Right atrium auricular region (tissue), 2 donors: ENCODE data around the gene ABHD16A. TPM values are rescaled to one million over a fixed set of nuclear protein-coding genes. Genes with fewer than 3 reads are reported as not detected.

Experiments used
- DNase-seq: peaks from one replicate; pipeline ENCODE4 v3.0.0-alpha.2; 2019; ENCODE audit warnings: low spot score
- H3K27ac ChIP-seq, 2 donors: fragments of 200-600 bp; sonication (generic); 1 replicate in 1 of 2; 2 replicates in 1 of 2; pipeline ENCODE4 v1.5.1; 2016 to 2019
- H3K27me3 ChIP-seq, 2 donors: fragments of 200-600 bp; sonication (generic); one replicate each; pipeline versions ENCODE4 v1.5.1 to v1.6.0; 2017 to 2019
- H3K36me3 ChIP-seq: fragments of 200-600 bp; sonication (generic); one replicate; pipeline ENCODE4 v1.5.1; 2016
- H3K4me1 ChIP-seq, 2 donors: fragments of 200-600 bp; sonication (generic); one replicate each; pipeline versions ENCODE4 v1.5.1 to v1.6.0; 2017 to 2019
- H3K4me3 ChIP-seq, 2 donors: fragments of 200-600 bp; sonication (generic); 1 replicate in 1 of 2; 2 replicates in 1 of 2; pipeline ENCODE4 v1.5.1; 2017 to 2019; ENCODE audit warnings: mild to moderate bottlenecking in 1 of 2, moderate library complexity in 1 of 2
- H3K9me3 ChIP-seq, 2 donors: fragments of 200-600 bp; sonication (generic); one replicate each; pipeline ENCODE4 v1.5.1; 2019
- total RNA-seq, 2 donors: library from RNA; depleted of rRNA; stranded (reverse); fragments of >200 nt; gene quantifications; one replicate each; pipeline ENCODE4 v1.1.0, GENCODE V29; 2016
- TF ChIP-seq, protein P1 (sequence below), 2 donors: fragments of 200-600 bp; sonication (generic); IDR thresholded peaks; one replicate each; pipeline ENCODE4 v1.5.1; 2019; ENCODE audit warnings: antibody characterized with exemption in 2 of 2

The ABHD16A gene
- total RNA-seq, 2 donors from 2014 or later: 22.7 to 29.4 TPM

DNA sequence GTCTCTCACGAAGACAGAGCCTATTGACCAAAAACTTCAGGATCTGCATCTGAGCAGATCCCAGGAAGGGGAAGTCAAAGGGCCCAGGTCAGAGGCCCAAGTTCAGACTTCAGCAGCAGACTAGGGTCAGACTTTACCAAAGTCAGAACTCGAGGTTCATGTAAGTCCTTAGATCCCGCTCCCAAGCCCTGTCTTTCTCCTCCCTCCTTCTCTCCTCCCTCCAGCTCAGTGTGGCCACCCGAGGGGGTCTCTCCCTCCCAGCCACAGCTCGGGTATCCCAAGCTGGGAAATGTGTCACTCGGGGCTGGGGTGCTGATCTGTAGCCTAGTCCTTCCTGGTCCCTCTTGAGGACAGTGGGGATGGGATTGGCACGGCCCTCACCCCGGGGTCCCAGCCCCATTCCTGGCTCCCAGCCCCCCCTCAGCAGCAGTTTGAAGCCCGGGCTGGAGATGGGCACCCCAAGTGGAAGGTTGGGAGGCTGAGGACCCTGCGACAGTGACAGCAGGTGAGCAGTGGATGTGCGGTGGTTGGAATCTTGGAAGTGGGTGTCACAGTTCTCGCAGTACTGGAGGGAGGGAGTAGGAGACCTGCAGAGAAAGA is 40.9 kb downstream of the ABHD16A start:
- Histone ChIP-seq H3K4me3 (no peak overlapping the region), H3K27ac (no peak overlapping the region), H3K9me3 (no peaks in the 10 kb centered on the region), H3K27me3 (no peaks in the 10 kb centered on the region), H3K4me1 (peaks cover 0 to 65% of the 10 kb centered on the region in 2 donors), H3K36me3 (peaks cover 26% of the 10 kb centered on the region)
- no peak for DNase-seq
- TF ChIP-seq, protein P1, sequence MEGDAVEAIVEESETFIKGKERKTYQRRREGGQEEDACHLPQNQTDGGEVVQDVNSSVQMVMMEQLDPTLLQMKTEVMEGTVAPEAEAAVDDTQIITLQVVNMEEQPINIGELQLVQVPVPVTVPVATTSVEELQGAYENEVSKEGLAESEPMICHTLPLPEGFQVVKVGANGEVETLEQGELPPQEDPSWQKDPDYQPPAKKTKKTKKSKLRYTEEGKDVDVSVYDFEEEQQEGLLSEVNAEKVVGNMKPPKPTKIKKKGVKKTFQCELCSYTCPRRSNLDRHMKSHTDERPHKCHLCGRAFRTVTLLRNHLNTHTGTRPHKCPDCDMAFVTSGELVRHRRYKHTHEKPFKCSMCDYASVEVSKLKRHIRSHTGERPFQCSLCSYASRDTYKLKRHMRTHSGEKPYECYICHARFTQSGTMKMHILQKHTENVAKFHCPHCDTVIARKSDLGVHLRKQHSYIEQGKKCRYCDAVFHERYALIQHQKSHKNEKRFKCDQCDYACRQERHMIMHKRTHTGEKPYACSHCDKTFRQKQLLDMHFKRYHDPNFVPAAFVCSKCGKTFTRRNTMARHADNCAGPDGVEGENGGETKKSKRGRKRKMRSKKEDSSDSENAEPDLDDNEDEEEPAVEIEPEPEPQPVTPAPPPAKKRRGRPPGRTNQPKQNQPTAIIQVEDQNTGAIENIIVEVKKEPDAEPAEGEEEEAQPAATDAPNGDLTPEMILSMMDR (IDR thresholded peaks at IDR 0.05): no peak

DNA sequence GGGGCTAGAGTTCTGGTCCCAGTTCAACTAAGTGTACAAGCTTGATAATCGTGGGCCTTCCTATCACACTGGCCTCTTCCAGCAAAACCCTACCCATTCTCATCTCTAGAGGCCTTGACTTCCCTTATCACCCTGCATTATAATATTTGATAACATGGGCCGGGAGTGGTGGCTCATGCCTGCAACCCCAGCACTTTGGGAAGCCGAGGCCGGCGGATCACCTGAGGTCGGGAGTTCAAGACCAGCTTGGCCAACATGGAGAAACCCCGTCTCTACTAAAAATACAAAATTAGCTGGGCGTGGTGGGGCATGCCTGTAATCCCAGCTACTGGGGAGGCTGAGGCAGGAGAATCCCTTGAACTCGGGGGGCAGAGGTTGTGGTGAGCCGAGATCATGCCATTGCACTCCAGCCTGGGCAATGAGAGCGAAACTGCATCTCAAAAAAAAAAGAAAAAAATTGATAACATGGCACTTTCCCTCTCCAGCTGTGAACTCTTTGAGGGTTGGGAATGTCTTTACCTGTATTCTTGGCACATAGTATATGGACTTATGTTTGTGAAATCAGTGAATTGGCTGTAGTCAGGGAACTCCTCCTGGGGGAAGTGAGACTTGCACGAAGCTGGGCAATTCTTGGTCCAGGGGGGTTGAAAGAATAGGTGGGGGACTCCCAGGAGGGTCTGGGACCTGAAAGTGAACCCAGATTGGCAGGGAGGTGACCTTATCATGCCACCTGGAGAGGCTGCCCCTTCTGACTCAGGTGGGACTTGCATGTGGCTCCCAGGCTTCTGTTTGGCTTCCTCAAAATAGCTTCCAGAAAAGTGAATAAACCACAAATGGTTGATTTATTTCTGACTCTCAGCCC is 41.6 kb downstream of the ABHD16A start:
- peak overlapping the region in 1 of 2 donors; percentile 83 for H3K4me3 ChIP-seq
- H3K4me1 ChIP-seq: peaks cover 0 to 58% of the 10 kb centered on the region in 2 donors
- TF ChIP-seq, protein P1 (IDR thresholded peaks at IDR 0.05): no peak
- DNase-seq: no peak
- no peaks in the 10 kb centered on the region for H3K27me3 ChIP-seq
- H3K36me3 ChIP-seq: peaks cover 21% of the 10 kb centered on the region
- peak overlapping the region; percentile 81 to 89 for H3K27ac ChIP-seq
- no peaks in the 10 kb centered on the region for H3K9me3 ChIP-seq

DNA sequence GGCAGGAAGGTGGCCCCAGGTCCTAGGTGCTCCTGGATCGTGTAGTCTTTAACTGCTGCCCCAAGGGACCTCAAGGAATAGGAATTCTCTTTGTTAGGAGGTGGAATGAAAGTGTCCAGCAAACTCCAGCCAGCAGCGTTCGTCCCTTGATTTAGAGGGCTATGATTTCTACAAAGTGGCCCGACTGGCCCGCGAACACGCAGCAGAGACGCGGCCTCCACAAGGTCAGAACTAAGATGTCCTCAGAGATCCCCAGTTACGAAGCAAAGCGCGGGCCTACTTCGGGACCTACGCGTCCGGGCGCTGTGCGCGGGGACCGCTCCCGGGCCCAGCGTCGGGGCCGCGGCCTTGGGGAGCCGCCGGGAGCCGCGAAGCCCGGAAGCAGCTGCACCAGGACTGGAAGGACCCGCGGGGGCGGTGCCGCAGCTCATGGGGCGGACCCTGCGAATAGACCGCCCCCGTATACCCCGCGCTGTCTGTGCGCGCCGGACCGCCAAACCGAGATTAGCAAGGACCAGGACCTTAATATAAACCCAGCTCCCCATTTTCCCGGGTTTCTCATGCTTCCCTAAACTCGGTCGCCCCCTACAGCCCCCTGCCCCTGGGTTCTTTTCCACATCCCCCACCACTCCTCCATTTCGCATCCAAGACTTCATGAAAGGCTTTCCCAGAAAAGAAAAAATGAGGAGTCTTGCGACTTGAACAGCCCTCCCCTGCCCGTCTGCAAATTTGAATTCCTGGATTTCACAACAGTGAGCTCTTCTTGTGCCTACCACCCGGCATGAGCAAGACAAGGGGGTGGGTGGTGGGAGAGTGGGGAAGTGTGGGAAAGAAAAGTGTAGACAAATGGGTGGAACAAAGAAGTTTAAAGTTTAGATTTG is 42.5 kb downstream of the ABHD16A start, which contains the start of gene C6orf47:
C6orf47 (minus strand) TSS at position 398 of the 881 bp plus-strand sequence. CDS start 831 bp downstream, outside the sequence.
- Histone ChIP-seq H3K4me3 (peak within 1 kb of the TSS; percentile 71 to 83), H3K4me1 (peaks cover 0 to 55% of the 10 kb centered on the region in 2 donors), H3K27me3 (no peaks in the 10 kb centered on the region), H3K27ac (peak within 1 kb of the TSS; percentile 81 to 89), H3K36me3 (peaks cover 21% of the 10 kb centered on the region), H3K9me3 (no peaks in the 10 kb centered on the region)
- TF ChIP-seq, protein P1 (IDR thresholded peaks at IDR 0.05): no peak
- peak; percentile 90 for DNase-seq

DNA sequence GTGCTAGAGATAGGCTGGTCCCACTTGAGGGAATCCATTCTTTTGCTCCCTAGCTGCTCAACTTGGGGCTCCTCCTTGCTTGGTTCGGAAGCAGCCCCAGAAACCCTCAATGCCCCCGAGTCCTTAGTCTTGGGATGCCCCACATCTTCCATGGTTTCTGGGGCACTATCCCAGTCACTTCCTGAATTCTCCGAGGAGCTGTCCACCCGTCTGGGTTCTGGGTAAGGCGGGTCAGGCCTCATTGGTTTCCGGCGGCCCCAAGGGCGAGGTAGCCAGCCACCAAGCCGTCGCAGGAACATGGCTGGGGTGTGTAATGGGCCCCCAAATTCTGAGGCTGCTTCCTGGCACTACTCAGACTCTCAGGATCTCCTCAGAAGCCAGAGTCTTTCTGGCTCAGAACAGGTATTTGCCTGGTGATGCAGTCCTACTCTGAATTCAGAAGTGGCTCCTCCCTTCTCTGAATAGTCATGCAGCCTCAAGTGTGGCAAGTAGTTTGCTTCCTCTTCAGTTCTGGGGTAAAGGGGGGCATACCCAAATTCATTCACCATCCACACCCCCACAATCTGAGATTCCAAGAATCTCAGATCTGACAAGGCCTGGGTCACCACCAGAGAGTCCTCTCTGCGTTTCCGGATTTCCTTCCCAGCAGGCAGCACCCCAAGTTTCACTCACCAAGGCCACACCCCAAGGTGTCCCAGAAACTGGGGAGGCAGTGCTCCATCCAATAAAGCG is 43.3 kb downstream of the ABHD16A start:
- Histone ChIP-seq H3K4me1 (peaks cover 0 to 55% of the 10 kb centered on the region in 2 donors), H3K9me3 (no peaks in the 10 kb centered on the region), H3K27me3 (no peaks in the 10 kb centered on the region), H3K36me3 (peaks cover 21% of the 10 kb centered on the region), H3K4me3 (peak overlapping the region; percentile 71 to 83), H3K27ac (peak overlapping the region; percentile 81 to 89)
- TF ChIP-seq, protein P1 (IDR thresholded peaks at IDR 0.05): no peak
- no peak for DNase-seq
